Inflammatory macrophage treated with lipopolysaccharide for 4 hours (primary cell): Measurements from ENCODE around the gene ZNF385B.
"Not testable (repeated sequence)": the region's sequence is repeated elsewhere in the genome, so short reads cannot be mapped to it uniquely, and the experiment has no call there.

ENCODE experiments used
- DNase-seq: peaks from one replicate; pipeline ENCODE4 v3.0.0-alpha.2; 2020

Gene ZNF385B

GRCh38 chr2:179861416-179862067 is at the start of gene ZNF385B:
ZNF385B (minus strand) TSS chr2:179861612.
- DNase-seq = no peak

- no peak for DNase-seq
Measured at GRCh38 chr2:179910735-179911113, 49.3 kb upstream of the ZNF385B start.

- DNase-seq = no peak
Measured at GRCh38 chr2:179909845-179910734, 48.7 kb upstream of the ZNF385B start.

- DNase-seq = no peak
Measured at GRCh38 chr2:179900655-179901054, 39.2 kb upstream of the ZNF385B start.

- DNase-seq = no peak
Measured at GRCh38 chr2:179899666-179900065, 38.3 kb upstream of the ZNF385B start.

- DNase-seq = no peak
Measured at GRCh38 chr2:179898873-179899272, 37.5 kb upstream of the ZNF385B start.

- no peak for DNase-seq
Measured at GRCh38 chr2:179893616-179894015, 32.2 kb upstream of the ZNF385B start.

GRCh38 chr2:179891237-179891636 is 29.8 kb upstream of the ZNF385B start:
- DNase-seq = no peak

- no peak for DNase-seq
Measured at GRCh38 chr2:179890666-179891065, 29.3 kb upstream of the ZNF385B start.

- DNase-seq = not testable (repeated sequence)
Measured at GRCh38 chr2:179888642-179889041, 27.2 kb upstream of the ZNF385B start.

GRCh38 chr2:179884193-179884592 is 22.8 kb upstream of the ZNF385B start:
- DNase-seq = no peak

- no peak for DNase-seq
Measured at GRCh38 chr2:179882851-179883806, 21.7 kb upstream of the ZNF385B start.

GRCh38 chr2:179877601-179878364 is 16.4 kb upstream of the ZNF385B start:
- DNase-seq = no peak

- DNase-seq = no peak
Measured at GRCh38 chr2:179876266-179876665, 14.9 kb upstream of the ZNF385B start.

- no peak for DNase-seq
Measured at GRCh38 chr2:179875864-179876263, 14.5 kb upstream of the ZNF385B start.

GRCh38 chr2:179862898-179863458 is 1.6 kb upstream of the ZNF385B start:
- no peak for DNase-seq

- no peak for DNase-seq
Measured at GRCh38 chr2:179861027-179861415, 391 bp downstream of the ZNF385B start.

- DNase-seq = no peak
Measured at GRCh38 chr2:179860255-179861026, 971 bp downstream of the ZNF385B start.

- no peak for DNase-seq
Measured at GRCh38 chr2:179859523-179859922, 1.9 kb downstream of the ZNF385B start.

GRCh38 chr2:179857236-179857635 is 4.2 kb downstream of the ZNF385B start:
- no peak for DNase-seq

GRCh38 chr2:179856205-179856604 is 5.2 kb downstream of the ZNF385B start:
- no peak for DNase-seq
